IMR-90 (cell line): ENCODE measurements around the gene COPB1. TPM values are rescaled to one million over a fixed set of nuclear protein-coding genes. Genes with fewer than 3 reads are reported as not detected.

Experiments
- ATAC-seq: fragments of 200-7000 bp; cut with Tn5 transposase; 2 replicates; pipeline ENCODE4 v1.9.1; 2020; ENCODE audit warnings: low read depth, mild to moderate bottlenecking, moderate library complexity
- BruUV-seq: library from RNA; stranded (reverse); fragments of 400-500 nt; replicated peaks from 2 replicates; lab custom pipeline; 2021; lab: Mats Ljungman, UMichigan
- CTCF ChIA-PET: fragments of 300-600 bp; formaldehyde crosslinking; extraction: SDS; loops from one replicate; lab custom pipeline; 2021; ENCODE audit warnings: antibody characterized with exemption; lab: Yijun Ruan, JAX
- POLR2A ChIA-PET: fragments of 300-600 bp; sonication (Branson Sonifier 250); formaldehyde crosslinking; loops from one replicate; lab custom pipeline; 2022; ENCODE audit warnings: antibody characterized with exemption; ENCODE audit not compliant: unreplicated experiment; lab: Charles Lee
- DNase-seq: peaks from one replicate; pipeline ENCODE4 v3.0.0; 2013
- H2AFZ ChIP-seq: replicated peaks from 2 replicates; pipeline ENCODE3; 2013; ENCODE audit warnings: low read length, mild to moderate bottlenecking; ENCODE audit not compliant: poor library complexity
- H2AK5ac ChIP-seq: 2 replicates; pipeline ENCODE4 v1.6.1; 2013; ENCODE audit warnings: low read depth, low read length, inconsistent platforms
- H2AK9ac ChIP-seq: replicated peaks from 2 replicates; pipeline ENCODE3; 2013; ENCODE audit warnings: mild to moderate bottlenecking, low read depth, low read length, moderate library complexity; ENCODE audit not compliant: poor library complexity
- H2BK120ac ChIP-seq: 2 replicates; pipeline ENCODE4 v1.6.1; 2013; ENCODE audit warnings: low read depth, low read length, inconsistent platforms
- H2BK15ac ChIP-seq: 3 replicates; pipeline ENCODE4 v1.6.1; 2013; ENCODE audit warnings: low read depth, low read length, inconsistent platforms
- H2BK20ac ChIP-seq: 2 replicates; pipeline ENCODE4 v1.6.1; 2013; ENCODE audit warnings: low read depth, mild to moderate bottlenecking, inconsistent platforms, low read length, moderate library complexity
- H2BK5ac ChIP-seq: 2 replicates; pipeline ENCODE4 v1.6.1; 2013; ENCODE audit warnings: mild to moderate bottlenecking, low read depth, low read length, inconsistent platforms; ENCODE audit not compliant: poor library complexity, severe bottlenecking
- H3K14ac ChIP-seq: replicated peaks from 2 replicates; pipeline ENCODE4 v1.6.1; 2013; ENCODE audit warnings: low read depth, low read length, inconsistent platforms
- H3K18ac ChIP-seq: 2 replicates; pipeline ENCODE4 v1.6.1; 2013; ENCODE audit warnings: low read depth, low read length, control low read depth
- H3K23ac ChIP-seq: 2 replicates; pipeline ENCODE4 v1.6.1; 2013; ENCODE audit warnings: low read depth, low read length, inconsistent platforms
- H3K27ac ChIP-seq: 2 replicates; pipeline ENCODE4 v1.5.1; 2013; ENCODE audit warnings: mild to moderate bottlenecking, control low read depth, low read length; ENCODE audit not compliant: insufficient read depth
- H3K27me3 ChIP-seq: 2 replicates; pipeline ENCODE4 v1.6.1; 2013; ENCODE audit warnings: low read length; ENCODE audit not compliant: control insufficient read depth, insufficient read depth
- H3K36me3 ChIP-seq: 2 replicates; pipeline ENCODE4 v1.6.1; 2013; ENCODE audit warnings: low read length, mixed read lengths; ENCODE audit not compliant: control insufficient read depth, insufficient read depth
- H3K4ac ChIP-seq: 2 replicates; pipeline ENCODE4 v1.6.1; 2013; ENCODE audit warnings: low read depth, low read length, inconsistent platforms
- H3K4me1 ChIP-seq: 2 replicates; pipeline ENCODE4 v1.6.1; 2013; ENCODE audit warnings: low read length, mixed read lengths; ENCODE audit not compliant: control insufficient read depth, insufficient read depth
- H3K4me2 ChIP-seq: 2 replicates; pipeline ENCODE4 v1.6.1; 2013; ENCODE audit warnings: low read depth, mild to moderate bottlenecking, control low read depth, low read length, moderate library complexity
- H3K4me3 ChIP-seq: 2 replicates; pipeline ENCODE4 v1.5.1; 2013; ENCODE audit warnings: low read depth, mild to moderate bottlenecking, control low read depth, low read length, moderate library complexity; ENCODE audit not compliant: insufficient read depth
- H3K56ac ChIP-seq: 2 replicates; pipeline ENCODE4 v1.6.1; 2013; ENCODE audit warnings: low read length, inconsistent platforms; ENCODE audit not compliant: insufficient read depth; ENCODE audit errors: extremely low read depth
- H3K79me1 ChIP-seq, 2 experiments: 2 replicates each; pipeline ENCODE4 v1.6.1; 2013; ENCODE audit warnings: low read length in 2 of 2, inconsistent platforms in 1 of 2, low read depth in 1 of 2
- H3K9ac ChIP-seq: 2 replicates; pipeline ENCODE4 v1.6.1; 2013; ENCODE audit warnings: low read depth, low read length, control low read depth
- H3K9me1 ChIP-seq: 2 replicates; pipeline ENCODE4 v1.6.1; 2013; ENCODE audit warnings: low read length, inconsistent platforms; ENCODE audit not compliant: insufficient read depth
- H3K9me3 ChIP-seq: 2 replicates; pipeline ENCODE4 v1.6.1; 2013; ENCODE audit warnings: low read length; ENCODE audit not compliant: control insufficient read depth, insufficient read depth
- H4K20me1 ChIP-seq: 2 replicates; pipeline ENCODE4 v1.6.1; 2013; ENCODE audit warnings: low read length, inconsistent platforms; ENCODE audit not compliant: insufficient read depth
- H4K5ac ChIP-seq: 2 replicates; pipeline ENCODE4 v1.6.1; 2013; ENCODE audit warnings: mild to moderate bottlenecking, low read depth, low read length, control low read depth
- H4K8ac ChIP-seq, 2 experiments: 2 replicates each; pipeline ENCODE4 v1.6.1; 2013; ENCODE audit warnings: low read depth in 2 of 2, low read length in 2 of 2, control low read depth in 1 of 2, inconsistent platforms in 1 of 2
- H4K91ac ChIP-seq: 2 replicates; pipeline ENCODE4 v1.6.1; 2013; ENCODE audit warnings: low read depth, low read length, inconsistent platforms; ENCODE audit not compliant: insufficient read depth
- SMC3 ChIP-seq: fragments of 150-350 bp; IDR thresholded peaks from 2 replicates; pipeline ENCODE4 v1.6.1; 2016; ENCODE audit warnings: low read depth, mild to moderate bottlenecking, antibody characterized with exemption, low read length, moderate library complexity
- dilution Hi-C: fragments of 300-500 bp; cut with HindIII; formaldehyde crosslinking; loops from one replicate; pipeline ENCODE4 v1.14.3; 2018; ENCODE audit warnings: low sequenced_read_pairs; ENCODE audit not compliant: unreplicated experiment
- in situ Hi-C: fragments of 300-500 bp; cut with MboI; formaldehyde crosslinking; loops from 3 replicates; pipeline ENCODE4 v1.14.3; 2019; ENCODE audit warnings: low sequenced_read_pairs, inconsistent platforms, mixed read lengths
- intact Hi-C: fragments of 100-400 bp; cut with micrococcal nuclease; formaldehyde crosslinking; loops from 2 replicates; pipeline ENCODE4 v1.10.0; 2022
- polyA plus RNA-seq, 3 experiments: library from polyadenylated mRNA; depleted of rRNA; stranded (reverse); fragments of >200 nt; gene quantifications; 2 replicates each; pipeline ENCODE4 v1.2.3, GENCODE V29; 2012; ENCODE audit warnings: low replicate concordance in 1 of 3
- total RNA-seq: library from RNA; depleted of rRNA; stranded (reverse); fragments of >200 nt; gene quantifications from 2 replicates; pipeline ENCODE4 v1.2.3, GENCODE V29; 2012

COPB1 gene
- total and polyA plus RNA-seq, 2 of the 4 experiments (the other 2 are of a cell fraction), result 136 to 341 TPM

GRCh38 chr11:14542324-14542723 lies 42.7 kb upstream of the COPB1 start:
- no peak overlapping the region for H2AK9ac ChIP-seq
- no peaks in the 10 kb centered on the region for H3K9me3 ChIP-seq
- CTCF ChIA-PET, result interaction anchor here (0.6 kb wide), 1 partner anchor 617 kb away, joined by 3 read pairs; no protein-coding TSS in a partner anchor
- no peak overlapping the region for H3K14ac ChIP-seq
- BruUV-seq, result no TSS peak
- H2BK20ac ChIP-seq, result no peak overlapping the region
- H3K27me3 ChIP-seq, result peaks cover 2% of the 10 kb centered on the region
- no peak overlapping the region for H2AFZ ChIP-seq
- H2AK5ac ChIP-seq, result no peak overlapping the region
- H3K18ac ChIP-seq, result no peak overlapping the region
- no peak for DNase-seq
- TF ChIP-seq SMC3, result no peak
- POLR2A ChIA-PET, result no interaction called here
- no peak overlapping the region for H3K4me3 ChIP-seq
- no peak overlapping the region for H3K9ac ChIP-seq
- no peak overlapping the region for H2BK120ac ChIP-seq
- no peak overlapping the region for H4K8ac ChIP-seq
- H3K56ac ChIP-seq, result no peak overlapping the region
- H2BK15ac ChIP-seq, result no peak overlapping the region
- no peaks in the 10 kb centered on the region for H4K20me1 ChIP-seq
- dilution Hi-C loops (no loop called here), in situ Hi-C loops (no loop called here), intact Hi-C loops (loop anchor here (5.0 kb wide), 1 partner anchor 100 kb away; the partner anchor contains the start of gene PDE3B)
- no peaks in the 10 kb centered on the region for H3K36me3 ChIP-seq
- no peaks in the 10 kb centered on the region for H3K9me1 ChIP-seq
- ATAC-seq, result no peak
- H3K79me1 ChIP-seq, result no peaks in the 10 kb centered on the region
- H3K4ac ChIP-seq, result no peak overlapping the region
- H4K5ac ChIP-seq, result no peak overlapping the region
- H2BK5ac ChIP-seq, result no peak overlapping the region
- no peak overlapping the region for H3K4me2 ChIP-seq
- H3K27ac ChIP-seq, result no peak overlapping the region
- no peak overlapping the region for H4K91ac ChIP-seq
- no peak overlapping the region for H3K23ac ChIP-seq
- H3K4me1 ChIP-seq, result no peaks in the 10 kb centered on the region
